HG03064 (cell line): ENCODE results near the gene SH3TC2.

Experiments used
- ATAC-seq: cut with Tn5 transposase; IDR thresholded peaks from one replicate; pipeline ENCODE4 v1.9.1; 2021; ENCODE audit warnings: low read depth; ENCODE audit not compliant: unreplicated experiment

Gene SH3TC2

GRCh38 chr5:148956477-148957385, 106.1 kb downstream of the SH3TC2 start:
- ATAC-seq: no peak
